A673 (cell line): Measurements from ENCODE around the gene TMIGD3.

Source experiments
- EZH2 ChIP-seq: fragments of 200-600 bp; sonication (generic); IDR thresholded peaks from 2 replicates; pipeline ENCODE4 v1.6.1; 2017; ENCODE audit warnings: borderline replicate concordance, low read depth, mild to moderate bottlenecking, mixed read lengths, antibody characterized with exemption, low read length; ENCODE audit not compliant: poor library complexity, severe bottlenecking
- TF ChIP-seq, protein P1 (sequence below): fragments of 300-800, 200-600 bp; sonication (generic); conservative IDR thresholded peaks from 2 replicates; pipeline ENCODE4 v1.5.1; 2017; ENCODE audit warnings: low read depth, mild to moderate bottlenecking, antibody characterized with exemption, low read length, moderate library complexity, mixed read lengths

DNA sequence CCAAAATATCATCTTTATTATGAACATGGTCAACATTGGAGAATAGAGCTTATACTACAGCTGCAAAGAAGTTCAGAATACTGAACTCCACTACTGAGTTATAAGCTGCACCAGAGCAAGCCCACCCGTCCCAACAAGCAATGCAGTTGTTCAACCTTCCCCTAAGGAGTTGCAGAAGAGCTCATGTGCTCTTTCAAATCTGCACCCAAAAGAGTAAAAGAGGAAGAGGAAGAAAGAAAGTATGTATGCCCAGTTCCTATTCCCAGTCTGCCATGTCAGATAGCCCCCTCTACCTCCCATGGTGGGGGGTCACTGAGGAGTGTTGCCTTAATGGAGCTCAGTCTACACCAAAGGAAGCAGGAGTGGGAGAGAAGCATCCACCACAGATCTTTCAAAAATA, 22.8 kb downstream of the TMIGD3 start:
- TF ChIP-seq, protein P1, sequence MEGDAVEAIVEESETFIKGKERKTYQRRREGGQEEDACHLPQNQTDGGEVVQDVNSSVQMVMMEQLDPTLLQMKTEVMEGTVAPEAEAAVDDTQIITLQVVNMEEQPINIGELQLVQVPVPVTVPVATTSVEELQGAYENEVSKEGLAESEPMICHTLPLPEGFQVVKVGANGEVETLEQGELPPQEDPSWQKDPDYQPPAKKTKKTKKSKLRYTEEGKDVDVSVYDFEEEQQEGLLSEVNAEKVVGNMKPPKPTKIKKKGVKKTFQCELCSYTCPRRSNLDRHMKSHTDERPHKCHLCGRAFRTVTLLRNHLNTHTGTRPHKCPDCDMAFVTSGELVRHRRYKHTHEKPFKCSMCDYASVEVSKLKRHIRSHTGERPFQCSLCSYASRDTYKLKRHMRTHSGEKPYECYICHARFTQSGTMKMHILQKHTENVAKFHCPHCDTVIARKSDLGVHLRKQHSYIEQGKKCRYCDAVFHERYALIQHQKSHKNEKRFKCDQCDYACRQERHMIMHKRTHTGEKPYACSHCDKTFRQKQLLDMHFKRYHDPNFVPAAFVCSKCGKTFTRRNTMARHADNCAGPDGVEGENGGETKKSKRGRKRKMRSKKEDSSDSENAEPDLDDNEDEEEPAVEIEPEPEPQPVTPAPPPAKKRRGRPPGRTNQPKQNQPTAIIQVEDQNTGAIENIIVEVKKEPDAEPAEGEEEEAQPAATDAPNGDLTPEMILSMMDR, result no peak
- TF ChIP-seq EZH2, result no peak
